Endodermal cell (in vitro differentiated cells): Measurements from ENCODE around the gene TRPV4. TPM values are rescaled to one million over a fixed set of nuclear protein-coding genes. Genes with fewer than 3 reads are reported as not detected.
A peak's percentile ranks its signal among the peaks of the same experiment; 100 is the strongest.

ENCODE experiments used
- DNase-seq: peaks from one replicate; pipeline ENCODE4 v3.0.0-alpha.2; 2017
- H3K27ac ChIP-seq: 2 replicates; pipeline ENCODE4 v1.5.1; 2013; ENCODE audit warnings: mild to moderate bottlenecking, low read depth, low read length, moderate library complexity
- H3K27me3 ChIP-seq: 2 replicates; pipeline ENCODE4 v1.6.1; 2013; ENCODE audit warnings: mild to moderate bottlenecking, low read length, moderate library complexity; ENCODE audit not compliant: insufficient read depth, control insufficient read depth, poor library complexity, severe bottlenecking
- H3K36me3 ChIP-seq: 2 replicates; pipeline ENCODE4 v1.7.0; 2013; ENCODE audit warnings: mild to moderate bottlenecking, low read length, moderate library complexity; ENCODE audit not compliant: control insufficient read depth, insufficient read depth
- H3K4me1 ChIP-seq: one replicate; pipeline ENCODE4 v1.7.0; 2013; ENCODE audit warnings: low read length; ENCODE audit not compliant: control insufficient read depth, insufficient read depth
- H3K4me3 ChIP-seq: 2 replicates; pipeline ENCODE4 v1.5.1; 2013; ENCODE audit warnings: mild to moderate bottlenecking, low read length, moderate library complexity
- H3K9ac ChIP-seq: 2 replicates; pipeline ENCODE4 v1.6.1; 2013; ENCODE audit warnings: mild to moderate bottlenecking, low read length, moderate library complexity; ENCODE audit not compliant: poor library complexity, severe bottlenecking; ENCODE audit errors: extremely low read depth
- H3K9me3 ChIP-seq: 2 replicates; pipeline ENCODE4 v1.6.1; 2013; ENCODE audit warnings: mild to moderate bottlenecking, low read length, moderate library complexity; ENCODE audit not compliant: control insufficient read depth
- H3K27ac Mint-ChIP-seq: 2 replicates; pipeline ENCODE4 v1.8.0; 2020; ENCODE audit warnings: mixed read lengths
- H3K27me3 Mint-ChIP-seq: 2 replicates; pipeline ENCODE4 v1.8.0; 2021; ENCODE audit warnings: mild to moderate bottlenecking, mixed read lengths; ENCODE audit not compliant: insufficient read depth
- H3K36me3 Mint-ChIP-seq: 2 replicates; pipeline ENCODE4 v1.8.0; 2020; ENCODE audit warnings: low read depth, mixed read lengths
- H3K4me1 Mint-ChIP-seq: 2 replicates; pipeline ENCODE4 v1.8.0; 2020; ENCODE audit warnings: mixed read lengths
- H3K4me3 Mint-ChIP-seq: 2 replicates; pipeline ENCODE4 v1.8.0; 2020; ENCODE audit warnings: mild to moderate bottlenecking, moderate library complexity, mixed read lengths
- H3K9me3 Mint-ChIP-seq: 2 replicates; pipeline ENCODE4 v1.8.0; 2020; ENCODE audit warnings: mild to moderate bottlenecking, mixed read lengths
- CTCF ChIP-seq: fragments of 200-600 bp; sonication (generic); conservative IDR thresholded peaks from 2 replicates; pipeline ENCODE4 v1.5.0; 2021; ENCODE audit warnings: antibody characterized with exemption, mild to moderate bottlenecking
- WGBS, 2 experiments: methylation state at CpG; one replicate each; pipeline versions ENCODE4 v1.1.5 to v1.1.7; 2013; ENCODE audit warnings: missing lambda C conversion rate in 2 of 2, mixed read lengths in 1 of 2; ENCODE audit not compliant: insufficient coverage in 1 of 2, insufficient read length in 1 of 2; 5-methylcytosine and 5-hydroxymethylcytosine counted together
- total RNA-seq, 2 donors: library from RNA; stranded (reverse); fragmentation: NEBNext Ultra II Directional in 1 of 2; extraction: Animal tissue kit (Norgen Biotek cat#: 25700) in 1 of 2; gene quantifications; 2 replicates in 1 of 2; 3 replicates in 1 of 2; pipeline ENCODE4 v1.2.1, GENCODE V29; 2021

Gene TRPV4
- total RNA-seq, 2 donors from 2014 or later, result 14.0 to 14.2 TPM

DNA sequence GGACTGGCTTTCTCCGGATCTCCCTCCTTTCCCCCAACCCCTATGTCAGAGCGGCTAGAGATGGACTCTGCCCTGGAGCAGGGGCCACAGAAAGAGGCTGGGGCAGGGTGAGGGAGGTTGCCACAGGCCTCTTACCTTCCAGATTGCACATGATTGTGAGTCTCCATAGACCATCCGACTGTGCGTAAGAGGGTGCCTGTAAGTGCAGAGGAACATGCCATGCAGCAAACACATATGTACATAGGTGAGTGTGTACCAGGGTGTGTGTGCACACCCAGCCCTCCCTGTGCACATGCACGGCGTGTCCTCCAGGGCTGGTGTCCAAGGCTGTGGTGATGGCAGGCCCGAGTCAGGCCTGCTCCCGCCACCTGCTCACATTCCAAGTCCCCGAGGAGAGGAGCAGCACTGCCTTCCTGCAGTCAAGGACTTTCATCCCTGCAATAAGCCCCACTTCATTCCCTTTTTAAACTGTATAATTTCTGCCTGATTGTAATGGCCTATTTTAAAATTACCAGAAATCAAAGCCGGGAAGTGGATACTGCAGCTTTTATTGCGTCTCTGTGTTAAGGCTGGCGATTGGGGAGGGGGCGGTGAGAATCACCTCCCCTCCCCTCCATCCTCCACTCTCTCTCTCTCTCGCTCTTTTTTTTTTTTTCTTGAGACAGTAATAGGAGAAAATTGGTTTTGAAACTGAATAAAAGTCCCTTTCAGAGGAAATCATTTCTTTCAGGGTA is 91.1 kb downstream of the TRPV4 start:
- Histone ChIP-seq H3K9ac (no peak overlapping the region), H3K4me3 (no peak overlapping the region), H3K36me3 (peaks cover 24% of the 10 kb centered on the region), H3K27ac (no peak overlapping the region), H3K27me3 (no peaks in the 10 kb centered on the region), H3K4me1 (peaks cover 44% of the 10 kb centered on the region), H3K9me3 (no peaks in the 10 kb centered on the region)
- H3K9me3 Mint-ChIP-seq, result no peaks in the 10 kb centered on the region
- peaks cover 53% of the 10 kb centered on the region for H3K4me1 Mint-ChIP-seq
- H3K36me3 Mint-ChIP-seq, result peaks cover 21% of the 10 kb centered on the region
- no peak overlapping the region for H3K27ac Mint-ChIP-seq
- no peak for DNase-seq
- no peak for TF ChIP-seq CTCF
- no peak overlapping the region for H3K4me3 Mint-ChIP-seq
- H3K27me3 Mint-ChIP-seq, result no peaks in the 10 kb centered on the region
- 92 to 96% methylated on average over 4 to 12 of the region's 14 CpGs for WGBS, 2 experiments

DNA sequence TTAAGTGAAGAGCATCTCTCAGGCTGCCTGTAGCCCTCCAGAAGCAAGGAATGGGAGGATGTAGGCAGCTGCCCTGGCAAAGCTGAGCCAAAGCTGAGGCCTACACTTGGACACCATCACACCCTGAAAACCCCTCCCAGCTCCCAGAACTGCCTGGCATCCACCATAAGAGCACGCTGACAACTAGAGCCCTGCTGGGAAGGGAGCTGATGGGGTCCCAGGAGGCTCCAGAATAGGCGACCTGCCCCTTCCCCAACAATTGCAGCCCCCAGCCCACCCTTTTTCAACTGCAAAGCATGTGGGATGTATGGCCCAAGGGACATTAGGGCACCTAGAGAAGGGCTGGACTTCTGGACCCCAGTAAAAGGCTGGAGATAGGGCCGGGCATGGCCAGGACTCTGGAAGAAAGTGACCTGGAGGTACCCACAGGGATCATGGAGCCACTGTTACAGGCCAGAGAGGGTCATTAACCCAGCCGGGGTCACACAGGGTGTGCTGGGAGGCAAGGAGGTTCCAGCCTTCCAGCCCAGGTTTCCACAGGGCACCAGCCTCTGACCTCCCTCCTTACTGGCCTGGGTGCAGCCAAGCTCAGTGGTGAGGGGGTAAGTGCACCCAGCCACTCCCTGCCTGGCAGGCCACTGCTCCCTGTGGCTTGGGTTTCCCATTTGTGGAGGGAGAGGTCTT is 91.8 kb downstream of the TRPV4 start:
- Mint-ChIP-seq H3K27me3 (no peaks in the 10 kb centered on the region), H3K27ac (no peak overlapping the region), H3K4me3 (no peak overlapping the region), H3K9me3 (no peaks in the 10 kb centered on the region), H3K4me1 (peaks cover 59% of the 10 kb centered on the region), H3K36me3 (peaks cover 18% of the 10 kb centered on the region)
- H3K9ac ChIP-seq, result no peak overlapping the region
- no peak for TF ChIP-seq CTCF
- 84 to 90% methylated on average over 1 to 4 of the region's 4 CpGs for WGBS, 2 experiments
- no peak overlapping the region for H3K4me3 ChIP-seq
- peaks cover 49% of the 10 kb centered on the region for H3K4me1 ChIP-seq
- H3K36me3 ChIP-seq, result peaks cover 24% of the 10 kb centered on the region
- DNase-seq, result peak; percentile 44
- H3K9me3 ChIP-seq, result no peaks in the 10 kb centered on the region
- H3K27me3 ChIP-seq, result no peaks in the 10 kb centered on the region
- no peak overlapping the region for H3K27ac ChIP-seq

DNA sequence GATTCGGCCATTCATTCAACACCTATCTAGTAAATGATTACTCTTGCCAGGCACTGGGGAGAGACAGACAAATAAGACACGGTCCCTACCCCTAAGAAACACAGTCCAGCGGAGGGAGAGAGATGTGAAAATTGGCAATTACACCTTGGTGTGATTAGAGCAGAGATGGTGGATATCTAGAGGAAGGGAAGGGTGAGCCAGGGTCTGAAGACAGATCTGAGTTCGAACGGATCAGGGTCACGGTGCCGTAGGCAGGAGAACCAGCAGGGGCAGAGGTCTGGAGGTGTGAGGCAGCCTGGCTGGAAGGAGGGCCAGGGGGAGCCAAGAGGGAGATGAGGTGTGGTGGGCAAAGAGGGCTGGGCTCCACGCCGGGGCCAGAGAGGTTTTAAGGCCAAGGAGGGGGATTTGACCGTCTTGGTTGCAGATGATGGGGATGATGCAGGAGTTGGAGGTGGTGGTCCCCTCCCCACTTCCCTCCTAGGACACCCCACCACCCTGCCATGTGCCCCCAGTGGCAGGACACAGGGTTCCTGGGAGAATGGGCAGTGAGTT is 92.4 kb downstream of the TRPV4 start:
- H3K9me3 Mint-ChIP-seq, result no peaks in the 10 kb centered on the region
- H3K36me3 Mint-ChIP-seq, result peaks cover 13% of the 10 kb centered on the region
- H3K36me3 ChIP-seq, result peaks cover 21% of the 10 kb centered on the region
- H3K9me3 ChIP-seq, result no peaks in the 10 kb centered on the region
- peak; percentile 39 for TF ChIP-seq CTCF
- no peaks in the 10 kb centered on the region for H3K27me3 ChIP-seq
- DNase-seq, result peak; percentile 66
- no peak overlapping the region for H3K4me3 ChIP-seq
- H3K27ac Mint-ChIP-seq, result peak overlapping the region; percentile 13
- H3K27me3 Mint-ChIP-seq, result no peaks in the 10 kb centered on the region
- no peak overlapping the region for H3K9ac ChIP-seq
- no peak overlapping the region for H3K4me3 Mint-ChIP-seq
- WGBS, 2 experiments, result 84 to 88% methylated on average over 7 to 9 of the region's 10 CpGs
- H3K4me1 Mint-ChIP-seq, result peaks cover 63% of the 10 kb centered on the region
- peaks cover 56% of the 10 kb centered on the region for H3K4me1 ChIP-seq
- no peak overlapping the region for H3K27ac ChIP-seq
